Measurements from ENCODE around the gene METTL21C.

GRCh38 chr13:102701331-102701730 is 6.5 kb upstream of the METTL21C start:
- TF ChIP-seq, protein P1, sequence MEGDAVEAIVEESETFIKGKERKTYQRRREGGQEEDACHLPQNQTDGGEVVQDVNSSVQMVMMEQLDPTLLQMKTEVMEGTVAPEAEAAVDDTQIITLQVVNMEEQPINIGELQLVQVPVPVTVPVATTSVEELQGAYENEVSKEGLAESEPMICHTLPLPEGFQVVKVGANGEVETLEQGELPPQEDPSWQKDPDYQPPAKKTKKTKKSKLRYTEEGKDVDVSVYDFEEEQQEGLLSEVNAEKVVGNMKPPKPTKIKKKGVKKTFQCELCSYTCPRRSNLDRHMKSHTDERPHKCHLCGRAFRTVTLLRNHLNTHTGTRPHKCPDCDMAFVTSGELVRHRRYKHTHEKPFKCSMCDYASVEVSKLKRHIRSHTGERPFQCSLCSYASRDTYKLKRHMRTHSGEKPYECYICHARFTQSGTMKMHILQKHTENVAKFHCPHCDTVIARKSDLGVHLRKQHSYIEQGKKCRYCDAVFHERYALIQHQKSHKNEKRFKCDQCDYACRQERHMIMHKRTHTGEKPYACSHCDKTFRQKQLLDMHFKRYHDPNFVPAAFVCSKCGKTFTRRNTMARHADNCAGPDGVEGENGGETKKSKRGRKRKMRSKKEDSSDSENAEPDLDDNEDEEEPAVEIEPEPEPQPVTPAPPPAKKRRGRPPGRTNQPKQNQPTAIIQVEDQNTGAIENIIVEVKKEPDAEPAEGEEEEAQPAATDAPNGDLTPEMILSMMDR (IDR thresholded peaks at IDR 0.05; ENCODE audit: poor library complexity, severe bottlenecking): no peak
- TF ChIP-seq POLR2AphosphoS5 (IDR thresholded peaks at IDR 0.05): no peak
- TF ChIP-seq RAD21 (conservative IDR thresholded peaks at IDR 0.05): no peak
- no peak for TF ChIP-seq EP300 (conservative IDR thresholded peaks at IDR 0.05; ENCODE audit: poor library complexity, severe bottlenecking)
- no peak for TF ChIP-seq EZH2 (IDR thresholded peaks at IDR 0.05; ENCODE audit: borderline replicate concordance, insufficient read depth, low read length, poor library complexity, severe bottlenecking)
- TF ChIP-seq, protein P2, sequence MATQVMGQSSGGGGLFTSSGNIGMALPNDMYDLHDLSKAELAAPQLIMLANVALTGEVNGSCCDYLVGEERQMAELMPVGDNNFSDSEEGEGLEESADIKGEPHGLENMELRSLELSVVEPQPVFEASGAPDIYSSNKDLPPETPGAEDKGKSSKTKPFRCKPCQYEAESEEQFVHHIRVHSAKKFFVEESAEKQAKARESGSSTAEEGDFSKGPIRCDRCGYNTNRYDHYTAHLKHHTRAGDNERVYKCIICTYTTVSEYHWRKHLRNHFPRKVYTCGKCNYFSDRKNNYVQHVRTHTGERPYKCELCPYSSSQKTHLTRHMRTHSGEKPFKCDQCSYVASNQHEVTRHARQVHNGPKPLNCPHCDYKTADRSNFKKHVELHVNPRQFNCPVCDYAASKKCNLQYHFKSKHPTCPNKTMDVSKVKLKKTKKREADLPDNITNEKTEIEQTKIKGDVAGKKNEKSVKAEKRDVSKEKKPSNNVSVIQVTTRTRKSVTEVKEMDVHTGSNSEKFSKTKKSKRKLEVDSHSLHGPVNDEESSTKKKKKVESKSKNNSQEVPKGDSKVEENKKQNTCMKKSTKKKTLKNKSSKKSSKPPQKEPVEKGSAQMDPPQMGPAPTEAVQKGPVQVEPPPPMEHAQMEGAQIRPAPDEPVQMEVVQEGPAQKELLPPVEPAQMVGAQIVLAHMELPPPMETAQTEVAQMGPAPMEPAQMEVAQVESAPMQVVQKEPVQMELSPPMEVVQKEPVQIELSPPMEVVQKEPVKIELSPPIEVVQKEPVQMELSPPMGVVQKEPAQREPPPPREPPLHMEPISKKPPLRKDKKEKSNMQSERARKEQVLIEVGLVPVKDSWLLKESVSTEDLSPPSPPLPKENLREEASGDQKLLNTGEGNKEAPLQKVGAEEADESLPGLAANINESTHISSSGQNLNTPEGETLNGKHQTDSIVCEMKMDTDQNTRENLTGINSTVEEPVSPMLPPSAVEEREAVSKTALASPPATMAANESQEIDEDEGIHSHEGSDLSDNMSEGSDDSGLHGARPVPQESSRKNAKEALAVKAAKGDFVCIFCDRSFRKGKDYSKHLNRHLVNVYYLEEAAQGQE (IDR thresholded peaks at IDR 0.05; ENCODE audit: borderline replicate concordance): no peak

All from neural cell (in vitro differentiated cells).